Activated CD4-positive, alpha-beta T cell treated with anti-CD3 and anti-CD28 coated beads, Interleukin-2, amount 50 U/mL, for 4 hours (primary cell): ENCODE data around the gene GATB.
"Not testable (repeated sequence)": the region's sequence is repeated elsewhere in the genome, so short reads cannot be mapped to it uniquely, and the experiment has no call there.

Source experiments
- DNase-seq, 2 experiments: peaks; one replicate each; pipeline ENCODE4 v3.0.0-alpha.2; 2020

The GATB gene

GRCh38 chr4:151784706-151785105 lies 23.9 kb upstream of the GATB start:
- no peak for DNase-seq

GRCh38 chr4:151783867-151784266 lies 23.1 kb upstream of the GATB start:
- no peak for DNase-seq

DNA sequence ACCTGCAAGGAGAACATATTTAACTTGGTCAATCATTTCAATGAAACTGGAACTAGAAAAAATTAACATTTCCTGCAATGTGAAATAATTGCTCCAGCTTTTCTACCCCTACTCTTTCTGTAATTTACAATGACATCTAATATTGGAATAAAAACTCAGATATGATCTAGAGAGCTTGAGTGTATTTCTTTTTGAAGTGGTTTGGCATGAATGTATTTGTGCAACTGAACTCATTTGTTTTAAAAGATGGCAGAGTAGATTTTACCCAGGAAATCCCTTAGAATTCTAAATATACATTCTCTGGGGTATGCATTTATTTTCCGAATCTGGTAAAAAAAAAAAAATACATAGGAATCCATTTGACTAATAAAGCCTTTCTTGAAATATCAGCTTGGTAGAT lies 21.5 kb upstream of the GATB start:
- DNase-seq = no peak

DNA sequence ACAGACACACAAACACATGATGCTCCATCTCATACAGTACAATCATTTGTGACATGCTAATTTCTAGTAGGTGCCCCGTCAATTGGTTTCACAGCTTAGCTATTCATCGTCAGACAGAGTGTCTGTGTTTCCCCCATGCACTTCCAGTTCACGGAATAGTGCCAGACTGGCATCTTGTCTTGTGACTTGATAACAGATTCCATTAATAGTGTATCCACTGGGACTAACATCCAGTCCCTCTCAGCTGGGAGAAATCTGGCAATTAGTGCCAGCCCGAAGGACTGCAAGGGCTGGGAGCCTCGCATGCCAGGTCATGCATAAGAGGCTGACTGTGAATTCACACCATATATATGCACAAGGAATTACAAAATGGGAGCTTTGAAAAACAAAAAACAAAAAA lies 20.2 kb upstream of the GATB start:
- DNase-seq = no peak

GRCh38 chr4:151777471-151777870 lies 16.7 kb upstream of the GATB start:
- DNase-seq = no peak

DNA sequence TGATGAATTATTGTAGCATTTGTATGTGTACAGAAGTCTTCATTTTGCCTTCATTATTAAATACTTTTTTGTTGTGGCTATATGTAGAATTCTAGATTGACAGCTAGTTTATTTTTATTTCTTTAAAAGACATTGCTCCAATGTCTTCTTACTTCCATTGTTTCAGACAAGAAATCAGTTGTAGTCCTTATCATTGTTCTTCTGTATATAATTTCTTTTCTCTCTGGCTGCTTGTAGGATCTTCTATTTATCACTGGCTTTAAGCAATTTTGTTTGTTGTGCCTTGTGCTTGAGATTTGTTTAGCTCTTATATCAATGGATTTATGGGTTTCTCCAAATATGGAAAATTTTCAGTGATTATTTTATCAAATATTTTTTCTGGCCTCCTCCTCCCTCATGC lies 13.5 kb upstream of the GATB start:
- DNase-seq = no peak

DNA sequence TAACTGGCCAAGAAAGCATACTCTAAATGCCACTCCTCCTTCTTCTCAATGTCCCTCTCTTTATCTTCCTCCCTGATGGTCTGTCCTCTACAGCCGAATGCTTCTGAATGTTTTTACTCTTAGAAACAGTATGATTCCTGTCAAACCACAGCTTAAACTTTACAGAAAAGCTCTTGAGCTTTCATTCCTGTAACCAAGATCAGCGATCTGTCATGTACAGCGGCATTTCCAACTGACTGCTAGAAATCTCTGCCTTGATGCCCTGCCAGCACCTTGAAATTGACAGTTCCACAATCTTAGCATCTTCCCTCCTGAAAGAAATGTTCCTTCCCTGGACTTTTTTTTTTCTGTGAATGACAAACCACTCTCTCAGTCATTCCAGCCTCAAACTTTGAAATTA lies 11.5 kb upstream of the GATB start:
- DNase-seq = no peak

- no peak for DNase-seq
These were observed 10.9 kb upstream of the GATB start for GRCh38 chr4:151771664-151772063.

DNA sequence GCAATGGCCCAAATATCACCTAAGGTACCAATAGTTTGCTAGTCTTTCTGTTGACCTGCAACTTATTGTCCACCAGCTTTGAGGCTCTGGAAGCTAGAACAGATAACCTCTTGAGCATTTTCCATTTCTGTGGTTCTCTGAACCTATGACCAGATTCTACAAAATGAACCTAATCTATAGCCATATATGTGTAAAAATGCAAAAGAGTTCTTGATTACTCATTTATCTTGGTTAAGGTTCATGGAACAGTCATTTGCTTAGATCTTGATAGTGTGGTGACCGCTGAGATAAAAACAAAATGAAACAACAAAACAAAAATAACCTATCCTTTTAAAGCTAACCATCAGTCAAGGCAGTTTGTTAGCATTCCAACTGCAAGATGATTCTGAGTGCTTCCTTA lies 9.3 kb upstream of the GATB start:
- no peak for DNase-seq

DNA sequence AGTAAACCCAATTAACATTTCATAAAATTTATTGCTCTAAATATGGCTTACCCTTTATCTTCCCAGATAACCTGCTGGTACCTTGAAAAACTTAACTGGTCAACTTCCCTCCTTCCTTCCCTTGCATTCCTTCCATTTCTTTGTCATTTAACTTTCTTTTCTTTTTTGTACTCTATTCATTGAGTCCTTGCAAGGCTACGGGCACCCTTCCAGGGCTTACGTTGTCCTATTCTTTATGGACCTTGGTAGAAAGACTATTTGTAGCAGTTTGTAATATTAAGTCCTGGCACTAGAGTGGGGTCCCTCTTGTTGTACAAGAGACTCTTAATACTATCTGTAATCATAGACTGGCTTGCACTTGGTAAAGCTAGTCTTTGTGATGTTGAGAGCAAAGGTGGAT lies 8.0 kb upstream of the GATB start:
- no peak for DNase-seq

DNA sequence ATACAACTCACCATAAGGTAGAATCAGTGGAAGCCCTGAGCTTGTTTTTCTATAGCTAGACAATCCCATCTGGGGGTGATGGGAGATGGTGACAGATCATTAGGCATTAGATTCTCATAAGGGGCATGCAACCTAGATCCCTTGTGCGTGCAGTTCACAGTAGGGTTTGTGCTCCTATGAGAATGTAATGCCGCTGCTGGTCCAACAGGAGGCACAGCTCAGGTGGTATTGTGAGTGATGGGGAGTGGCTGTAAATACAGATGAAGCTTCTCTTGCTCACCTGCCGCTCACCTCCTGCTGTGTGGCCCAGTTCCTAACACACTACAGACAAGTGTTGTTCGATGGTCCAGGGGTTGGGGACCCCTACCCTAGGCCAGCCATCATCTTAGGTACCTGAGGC lies 5.9 kb upstream of the GATB start:
- no peak for DNase-seq

GRCh38 chr4:151760002-151760401 lies 805 bp downstream of the GATB start:
- DNase-seq = no peak

- DNase-seq = no peak
These were observed 7.8 kb downstream of the GATB start for GRCh38 chr4:151753056-151753455.

GRCh38 chr4:151750156-151750555 lies 10.7 kb downstream of the GATB start:
- DNase-seq = no peak

DNA sequence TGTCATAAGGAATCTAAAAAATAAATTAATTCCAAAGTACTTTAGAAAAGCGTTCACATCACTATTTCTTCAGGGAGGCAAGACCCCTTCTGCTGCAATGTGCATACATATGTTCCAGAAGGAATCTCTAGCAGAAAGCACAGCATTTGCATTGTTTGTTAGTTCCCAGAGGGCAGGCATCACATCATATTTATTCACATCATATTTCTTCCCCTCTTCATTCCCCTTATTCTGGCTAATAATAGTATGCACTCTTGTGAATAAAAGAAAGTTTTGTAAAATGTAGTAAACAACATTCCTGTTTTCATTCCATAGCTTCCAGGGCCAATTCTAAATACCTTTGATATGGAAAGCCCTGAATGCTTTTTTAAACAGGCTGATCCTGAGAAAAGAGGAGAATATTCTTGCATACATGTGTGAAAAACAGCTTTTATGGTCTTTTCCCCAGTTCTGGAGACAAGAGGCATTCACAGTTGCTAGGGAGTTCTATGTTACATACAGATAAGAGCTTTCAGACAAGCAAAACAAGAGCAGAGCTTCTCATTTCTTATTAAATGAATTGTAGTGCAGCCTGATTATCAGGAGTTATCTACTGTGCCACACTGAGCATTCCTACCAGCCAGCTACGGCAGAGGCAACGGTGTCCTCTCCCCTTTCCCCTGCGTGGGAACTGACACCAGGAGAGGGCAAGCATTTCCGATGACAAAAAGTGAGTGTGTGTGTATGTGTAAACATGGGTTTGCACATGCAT lies 15.2 kb downstream of the GATB start:
- no peak for DNase-seq

GRCh38 chr4:151744614-151745013 lies 16.2 kb downstream of the GATB start:
- DNase-seq = no peak

DNA sequence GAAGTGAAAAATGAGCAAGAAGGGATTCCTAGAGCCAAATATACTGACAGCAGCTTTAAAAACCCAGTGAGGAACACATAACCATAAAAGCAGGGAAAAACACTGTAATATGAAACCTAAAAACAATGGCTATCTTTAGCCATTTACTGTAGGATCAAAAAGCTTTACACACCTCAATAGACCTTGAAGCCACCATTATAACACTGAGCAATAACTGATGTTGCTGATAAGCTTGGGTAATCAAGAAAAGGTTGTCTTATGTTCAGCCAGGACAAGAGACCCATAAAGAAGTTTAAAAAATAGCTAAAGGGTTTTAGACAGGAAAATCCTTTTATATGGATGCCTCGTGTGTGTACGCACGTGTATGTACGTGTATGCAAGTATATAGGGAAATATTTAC lies 16.9 kb downstream of the GATB start:
- DNase-seq = no peak

DNA sequence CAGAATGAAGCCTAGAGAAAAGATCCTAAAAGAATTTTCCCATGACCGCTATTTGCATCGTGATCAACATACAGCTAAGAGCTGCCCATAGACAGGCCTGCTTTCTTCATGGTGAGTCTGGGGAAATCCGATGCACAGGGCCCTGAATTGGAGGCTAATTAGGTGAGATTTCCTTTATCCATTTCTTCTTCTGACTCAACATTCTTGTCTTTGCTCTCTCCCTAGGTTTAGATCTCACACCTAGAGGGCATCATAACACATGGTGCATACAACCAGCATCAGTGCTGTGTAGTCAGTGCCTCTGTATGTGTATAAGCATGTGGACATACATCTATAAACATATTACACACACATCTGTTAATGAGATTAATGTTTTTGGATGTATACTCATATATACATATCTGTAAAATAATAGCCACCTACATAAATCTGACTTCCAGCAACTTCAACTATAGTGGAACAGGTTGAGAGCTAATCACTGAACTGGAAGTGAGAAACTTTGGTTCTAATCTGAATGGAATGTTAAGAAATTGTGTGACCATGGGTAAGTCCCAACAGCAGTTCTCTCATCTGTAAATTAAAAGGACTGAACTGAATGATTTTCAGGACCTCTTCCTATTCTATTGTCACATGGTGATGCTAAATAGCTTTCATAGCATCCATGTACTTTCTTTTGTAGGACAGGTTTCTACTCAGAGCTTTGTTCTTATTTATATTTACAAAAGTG lies 17.5 kb downstream of the GATB start:
- no peak for DNase-seq

- no peak for DNase-seq
These were observed 21.9 kb downstream of the GATB start for GRCh38 chr4:151738720-151739517.

- not testable (repeated sequence) for DNase-seq
These were observed 24.0 kb downstream of the GATB start for GRCh38 chr4:151736852-151737251.

DNA sequence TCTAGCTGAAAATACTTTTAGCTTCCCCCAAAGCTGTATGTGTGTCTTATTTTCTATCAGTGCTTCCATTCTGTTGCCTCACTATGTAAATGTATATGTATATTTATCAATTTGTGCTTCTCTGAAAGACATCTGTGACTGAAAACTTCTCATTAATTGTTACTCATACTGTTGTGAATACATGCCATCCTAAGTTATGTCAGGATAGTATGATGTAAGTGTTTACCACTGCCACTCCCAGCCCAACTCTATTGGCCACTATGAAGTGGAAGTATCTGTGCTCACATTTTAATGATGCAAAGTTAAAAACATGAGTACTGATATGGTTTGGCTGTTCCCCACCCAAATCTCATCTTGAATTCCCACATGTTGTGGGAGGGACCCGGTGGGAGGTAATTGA lies 24.4 kb downstream of the GATB start:
- no peak for DNase-seq

- not testable (repeated sequence) for DNase-seq
These were observed 29.1 kb downstream of the GATB start for GRCh38 chr4:151731670-151732069.

- no peak for DNase-seq
These were observed 30.9 kb downstream of the GATB start for GRCh38 chr4:151729731-151730559.
